Activated B cell treated with CpG ODN at 0.5 μM for 24 hours (primary cell): ENCODE results near the gene QTRT2. TPM values are rescaled to one million over a fixed set of nuclear protein-coding genes. Genes with fewer than 3 reads are reported as not detected.

Source experiments
- ATAC-seq: fragments of 200-7000 bp; cut with Tn5 transposase; one replicate; pipeline ENCODE4 v1.10.0; 2021; ENCODE audit warnings: low read depth, mild to moderate bottlenecking, moderate library complexity
- CTCF ChIA-PET: fragments of 350-600 bp; sonication (Branson Sonifier 250); formaldehyde crosslinking; loops from one replicate; lab custom pipeline; 2021; ENCODE audit warnings: antibody characterized with exemption; lab: Charles Lee
- POLR2A ChIA-PET: fragments of 350-600 bp; sonication (Branson Sonifier 250); formaldehyde crosslinking; loops from one replicate; lab custom pipeline; 2021; ENCODE audit warnings: antibody characterized with exemption; lab: Charles Lee
- DNase-seq: peaks from one replicate; pipeline ENCODE4 v3.0.0; 2022
- H3K27ac Mint-ChIP-seq: one replicate; pipeline ENCODE4 v1.8.0; 2020; ENCODE audit warnings: mixed read lengths
- H3K27me3 Mint-ChIP-seq: one replicate; pipeline ENCODE4 v1.8.0; 2021; ENCODE audit warnings: mixed read lengths
- H3K36me3 Mint-ChIP-seq: one replicate; pipeline ENCODE4 v1.8.0; 2021; ENCODE audit warnings: low read depth, mixed read lengths
- H3K4me1 Mint-ChIP-seq: one replicate; pipeline ENCODE4 v1.8.0; 2021; ENCODE audit warnings: mixed read lengths
- H3K4me3 Mint-ChIP-seq: one replicate; pipeline ENCODE4 v1.8.0; 2020; ENCODE audit warnings: mild to moderate bottlenecking, mixed read lengths
- H3K9me3 Mint-ChIP-seq: one replicate; pipeline ENCODE4 v1.8.0; 2020; ENCODE audit warnings: mixed read lengths
- intact Hi-C: fragments of 100-400 bp; cut with micrococcal nuclease; formaldehyde crosslinking; loops from one replicate; pipeline ENCODE4 v1.15.1; 2024
- total RNA-seq: library from RNA; stranded (reverse); gene quantifications from 2 replicates; pipeline ENCODE4 v1.2.3, GENCODE V29; 2022
- TF ChIP-seq, protein P1 (sequence below): fragments of 200-600 bp; IDR thresholded peaks from one replicate; pipeline ENCODE4 v1.8.0; 2022; ENCODE audit warnings: antibody characterized with exemption, mild to moderate bottlenecking

Gene QTRT2
- total RNA-seq, 1 donor from 2014 or later: 75.5 TPM

DNA sequence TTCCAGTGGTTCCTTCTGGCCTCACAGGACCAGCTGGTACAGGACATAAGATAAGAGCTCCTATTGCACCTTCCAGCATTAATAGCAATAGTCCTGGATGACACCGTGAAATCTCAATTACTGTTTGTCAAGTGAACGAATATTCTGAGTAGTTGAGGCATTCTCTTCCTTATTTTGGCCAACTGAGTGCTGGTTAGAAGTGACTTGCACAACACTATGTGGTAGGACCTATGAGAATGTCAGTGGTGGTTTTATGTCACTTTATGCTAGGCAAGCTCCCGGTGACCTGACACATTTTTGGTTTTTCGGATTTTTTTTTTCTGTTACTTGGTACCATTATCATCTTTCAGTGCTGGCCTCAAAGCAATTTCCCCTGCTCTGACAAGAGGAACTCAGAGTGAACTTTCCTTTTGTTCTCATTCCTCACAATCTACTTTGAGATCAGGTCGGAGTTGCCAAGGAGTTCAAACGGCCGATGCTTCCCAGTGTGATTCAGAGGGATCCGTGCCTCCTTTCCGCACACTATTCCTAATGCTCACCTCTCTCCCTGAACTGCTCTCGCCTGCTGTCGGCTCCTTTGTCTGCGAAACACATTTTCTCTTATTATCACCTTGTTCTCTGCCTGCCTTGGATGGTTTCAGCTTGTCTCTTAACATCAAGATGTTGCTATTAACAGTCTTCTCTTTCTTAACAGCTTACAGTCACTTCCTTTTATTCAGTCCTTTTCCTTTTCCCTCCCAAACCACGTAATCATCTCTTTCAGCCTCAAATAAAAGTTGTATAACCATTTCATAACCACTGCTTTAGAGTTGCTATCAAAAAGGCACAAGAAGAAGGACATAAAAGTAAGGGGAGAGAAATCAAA is 35.8 kb downstream of the QTRT2 start:
- Mint-ChIP-seq H3K27me3 (peaks cover 2% of the 10 kb centered on the region), H3K9me3 (no peaks in the 10 kb centered on the region), H3K36me3 (peaks cover 9% of the 10 kb centered on the region), H3K4me1 (no peaks in the 10 kb centered on the region), H3K27ac (no peak overlapping the region), H3K4me3 (no peak overlapping the region)
- TF ChIP-seq, protein P1, sequence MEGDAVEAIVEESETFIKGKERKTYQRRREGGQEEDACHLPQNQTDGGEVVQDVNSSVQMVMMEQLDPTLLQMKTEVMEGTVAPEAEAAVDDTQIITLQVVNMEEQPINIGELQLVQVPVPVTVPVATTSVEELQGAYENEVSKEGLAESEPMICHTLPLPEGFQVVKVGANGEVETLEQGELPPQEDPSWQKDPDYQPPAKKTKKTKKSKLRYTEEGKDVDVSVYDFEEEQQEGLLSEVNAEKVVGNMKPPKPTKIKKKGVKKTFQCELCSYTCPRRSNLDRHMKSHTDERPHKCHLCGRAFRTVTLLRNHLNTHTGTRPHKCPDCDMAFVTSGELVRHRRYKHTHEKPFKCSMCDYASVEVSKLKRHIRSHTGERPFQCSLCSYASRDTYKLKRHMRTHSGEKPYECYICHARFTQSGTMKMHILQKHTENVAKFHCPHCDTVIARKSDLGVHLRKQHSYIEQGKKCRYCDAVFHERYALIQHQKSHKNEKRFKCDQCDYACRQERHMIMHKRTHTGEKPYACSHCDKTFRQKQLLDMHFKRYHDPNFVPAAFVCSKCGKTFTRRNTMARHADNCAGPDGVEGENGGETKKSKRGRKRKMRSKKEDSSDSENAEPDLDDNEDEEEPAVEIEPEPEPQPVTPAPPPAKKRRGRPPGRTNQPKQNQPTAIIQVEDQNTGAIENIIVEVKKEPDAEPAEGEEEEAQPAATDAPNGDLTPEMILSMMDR: no peak
- POLR2A ChIA-PET: interaction anchor here (0.6 kb wide), 1 partner anchor 8 kb away, joined by 5 read pairs; no protein-coding TSS in a partner anchor
- CTCF ChIA-PET: no interaction called here
- no peak for DNase-seq
- intact Hi-C loops: no loop called here
- ATAC-seq: no peak

- Mint-ChIP-seq H3K36me3 (peaks cover 3% of the 10 kb centered on the region), H3K27ac (no peak overlapping the region), H3K27me3 (peaks cover 2% of the 10 kb centered on the region), H3K9me3 (no peaks in the 10 kb centered on the region), H3K4me1 (no peaks in the 10 kb centered on the region), H3K4me3 (no peak overlapping the region)
- no peak for DNase-seq
- ChIA-PET POLR2A (no interaction called here), CTCF (no interaction called here)
- TF ChIP-seq, protein P1: no peak
- intact Hi-C loops: no loop called here
- no peak for ATAC-seq
Observed at GRCh38 chr3:114093016-114093380, 36.5 kb downstream of the QTRT2 start.

DNA sequence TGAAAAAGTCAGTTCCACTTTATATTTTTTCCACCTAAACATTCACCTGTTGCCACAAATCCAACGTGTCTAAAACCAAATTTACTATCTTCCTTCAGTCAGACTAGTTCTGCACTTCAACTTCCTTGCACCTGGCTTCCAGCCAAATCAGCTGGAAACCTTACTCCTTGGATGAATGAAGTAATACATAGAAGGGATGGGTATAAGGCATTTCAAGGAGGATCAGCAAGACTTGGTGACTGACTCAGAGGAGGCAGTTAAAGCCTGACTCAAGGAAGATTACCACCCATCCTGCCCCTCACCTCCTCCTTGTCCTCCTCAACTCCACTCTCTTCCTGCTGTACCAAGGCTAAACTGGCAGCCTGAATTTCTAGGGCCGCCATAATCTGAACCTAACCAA is 37.1 kb downstream of the QTRT2 start:
- Mint-ChIP-seq H3K4me3 (no peak overlapping the region), H3K27me3 (peaks cover 2% of the 10 kb centered on the region), H3K27ac (no peak overlapping the region), H3K36me3 (peaks cover under 1% of the 10 kb centered on the region), H3K4me1 (no peaks in the 10 kb centered on the region), H3K9me3 (no peaks in the 10 kb centered on the region)
- ChIA-PET CTCF (no interaction called here), POLR2A (no interaction called here)
- DNase-seq (no peak), ATAC-seq (no peak)
- TF ChIP-seq, protein P1: no peak
- intact Hi-C loops: no loop called here

GRCh38 chr3:114095796-114096195 is 39.3 kb downstream of the QTRT2 start:
- TF ChIP-seq, protein P1: no peak
- ATAC-seq: no peak
- Mint-ChIP-seq H3K36me3 (no peaks in the 10 kb centered on the region), H3K27ac (no peak overlapping the region), H3K4me3 (no peak overlapping the region), H3K9me3 (peaks cover under 1% of the 10 kb centered on the region), H3K4me1 (no peaks in the 10 kb centered on the region), H3K27me3 (peaks cover 2% of the 10 kb centered on the region)
- ChIA-PET POLR2A (no interaction called here), CTCF (no interaction called here)
- intact Hi-C loops: no loop called here
- no peak for DNase-seq

GRCh38 chr3:114101101-114101500 is 44.6 kb downstream of the QTRT2 start:
- ChIA-PET CTCF (no interaction called here), POLR2A (no interaction called here)
- Mint-ChIP-seq H3K36me3 (no peaks in the 10 kb centered on the region), H3K9me3 (peaks cover 2% of the 10 kb centered on the region), H3K27ac (no peak overlapping the region), H3K4me3 (no peak overlapping the region), H3K4me1 (no peaks in the 10 kb centered on the region), H3K27me3 (no peaks in the 10 kb centered on the region)
- TF ChIP-seq, protein P1: no peak
- intact Hi-C loops: no loop called here
- DNase-seq (no peak), ATAC-seq (no peak)
